GM21576 (cell line): ENCODE results near the gene CLCN2.

Experiments used
- ATAC-seq: cut with Tn5 transposase; IDR thresholded peaks from one replicate; pipeline ENCODE4 v1.9.1; 2021; ENCODE audit warnings: mild to moderate bottlenecking, moderate library complexity; ENCODE audit not compliant: unreplicated experiment

Gene CLCN2

DNA sequence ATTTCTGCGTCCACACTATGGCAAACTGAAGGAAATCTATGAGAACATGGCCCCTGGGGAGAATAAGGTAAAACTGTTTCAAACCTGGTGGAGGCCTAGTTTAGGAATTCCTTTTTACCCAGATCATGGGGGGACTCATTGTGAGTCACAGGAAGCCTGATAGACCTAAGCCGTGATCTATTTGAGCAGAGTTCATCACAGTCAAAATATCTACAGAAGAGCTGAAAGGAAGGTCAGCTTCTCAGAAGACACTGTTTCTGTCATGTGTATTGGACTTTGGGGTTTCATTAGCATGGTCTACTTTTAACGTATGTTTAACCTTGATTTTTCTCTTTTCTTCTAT is 61.1 kb downstream of the CLCN2 start:
- ATAC-seq = no peak

DNA sequence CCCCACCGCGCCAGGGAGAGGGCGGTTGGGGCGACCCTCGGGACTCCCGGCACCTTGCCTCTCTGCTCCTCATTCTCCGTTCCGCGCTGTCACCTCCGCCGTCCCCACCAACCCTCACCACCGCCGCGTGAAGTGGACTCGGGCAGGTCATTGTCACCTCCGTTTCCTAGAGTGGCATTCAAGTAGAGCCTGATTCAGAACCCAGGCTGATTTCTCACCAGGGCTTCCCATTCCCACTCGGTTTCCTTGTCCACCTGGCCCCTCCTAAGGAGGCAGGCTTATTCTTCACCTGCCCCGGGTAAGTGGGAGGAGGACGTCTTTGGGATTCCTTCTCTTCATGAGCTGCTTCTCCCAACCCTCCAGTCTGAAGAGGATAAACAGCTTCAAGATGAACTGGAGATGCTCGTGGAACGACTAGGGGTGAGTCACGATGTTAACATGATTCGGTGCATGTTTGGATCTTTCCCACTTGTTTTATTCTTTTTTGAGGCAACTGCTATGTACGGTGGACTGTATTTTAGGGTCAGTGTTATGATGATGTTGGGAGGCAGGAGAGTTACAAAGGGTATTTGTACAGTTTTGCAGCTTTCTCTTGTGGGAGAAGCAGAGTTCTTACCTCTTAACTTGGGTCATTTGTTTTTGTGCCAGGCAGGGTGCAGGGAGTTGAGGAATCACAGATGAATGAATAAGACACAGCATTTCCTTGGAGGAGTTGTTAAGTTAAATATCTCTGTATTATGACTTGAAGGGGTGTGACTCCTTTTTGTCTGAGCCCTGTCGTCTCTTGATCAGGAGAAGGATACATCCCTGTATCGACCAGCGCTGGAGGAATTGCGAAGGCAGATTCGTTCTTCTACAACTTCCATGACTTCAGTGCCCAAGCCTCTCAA is 61.7 kb downstream of the CLCN2 start:
- ATAC-seq = no peak

DNA sequence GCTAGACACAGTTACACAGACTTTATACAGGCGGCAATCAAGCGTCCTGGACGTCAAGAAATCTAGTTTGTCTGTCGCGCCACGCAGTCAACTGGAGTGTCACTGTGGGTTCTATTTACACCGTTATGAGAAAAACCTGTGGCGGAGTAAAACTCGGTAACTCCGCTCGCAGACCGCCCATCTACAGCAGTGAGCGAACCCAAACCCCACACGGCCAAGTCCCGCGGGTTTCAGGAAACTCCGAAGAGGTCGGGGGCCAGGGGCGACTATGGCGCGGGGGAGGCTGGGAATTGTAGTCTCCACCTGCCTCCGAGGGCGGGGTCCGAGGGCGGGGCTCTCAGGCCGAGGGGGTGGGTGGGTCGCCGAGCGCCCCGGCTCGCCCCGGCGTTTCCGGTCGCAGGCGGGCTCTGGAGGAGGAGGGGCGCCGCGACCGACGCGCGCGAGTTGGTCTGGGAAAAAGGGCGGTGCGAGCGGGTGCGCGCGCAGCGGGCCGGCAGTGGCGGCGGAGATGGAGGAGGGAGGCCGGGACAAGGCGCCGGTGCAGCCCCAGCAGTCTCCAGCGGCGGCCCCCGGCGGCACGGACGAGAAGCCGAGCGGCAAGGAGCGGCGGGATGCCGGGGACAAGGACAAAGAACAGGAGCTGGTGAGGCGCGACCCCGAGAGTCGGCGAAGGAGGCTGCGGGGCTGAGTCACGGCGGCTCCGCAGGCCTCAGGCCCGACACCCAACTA is 62.5 kb downstream of the CLCN2 start, which contains the start of gene PSMD2:
Gene PSMD2, plus strand, starts transcription at position 483 of the 729 bp plus-strand sequence. Its CDS starts 26 bp downstream, at position 509.
- ATAC-seq = peak; percentile 92

DNA sequence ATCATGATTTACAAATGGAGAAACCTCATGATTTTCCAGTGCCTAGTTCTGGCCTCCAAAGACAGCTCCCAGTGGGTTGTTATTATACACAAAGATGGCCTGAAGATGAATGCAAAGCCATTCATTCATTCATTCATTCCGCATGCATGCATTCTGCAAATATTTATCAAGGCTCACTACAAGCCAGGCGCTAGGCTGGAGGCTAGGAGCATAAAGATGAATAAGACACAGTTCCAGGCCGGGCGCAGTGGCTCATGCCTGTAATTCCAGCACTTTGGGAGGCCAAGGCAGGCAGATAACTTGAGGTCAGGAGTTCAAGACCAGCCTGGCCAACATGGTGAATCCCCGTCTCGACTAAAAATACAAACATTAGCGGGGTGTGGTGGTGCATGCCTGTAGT is 64.8 kb downstream of the CLCN2 start:
- ATAC-seq = no peak
